Stimulated activated naive B cell treated with anti-CD40 and anti-IgM and Interleukin-4, amounts not matched to agents 10 μg/mL and 1 μg/mL and 100 μg/mL, for 72 hours (primary cell): ENCODE measurements around the gene PAPPA.
A peak's percentile ranks its signal among the peaks of the same experiment; 100 is the strongest.

Experiments
- ATAC-seq, 2 donors: fragments of 150-1000 bp; cut with Tn5 transposase; replicated peaks; 2 replicates each; pipeline ENCODE4 v1.10.0; 2021; ENCODE audit warnings: moderate library complexity in 1 of 2
- DNase-seq: peaks from one replicate; pipeline ENCODE4 v3.0.0; 2021
- H3K27ac Mint-ChIP-seq: one replicate; pipeline ENCODE4 v1.8.0; 2022; ENCODE audit warnings: mild to moderate bottlenecking, mixed read lengths
- H3K27me3 Mint-ChIP-seq, 2 donors: one replicate each; pipeline ENCODE4 v1.8.0; 2022; ENCODE audit warnings: mixed read lengths in 2 of 2
- H3K36me3 Mint-ChIP-seq, 2 donors: one replicate each; pipeline ENCODE4 v1.8.0; 2022; ENCODE audit warnings: mixed read lengths in 2 of 2, mild to moderate bottlenecking in 1 of 2
- H3K4me1 Mint-ChIP-seq, 2 donors: one replicate each; pipeline ENCODE4 v1.8.0; 2022; ENCODE audit warnings: mixed read lengths in 2 of 2, mild to moderate bottlenecking in 1 of 2
- H3K4me3 Mint-ChIP-seq, 2 donors: one replicate each; pipeline ENCODE4 v1.8.0; 2022; ENCODE audit warnings: mild to moderate bottlenecking in 2 of 2, mixed read lengths in 2 of 2, moderate library complexity in 1 of 2
- H3K9me3 Mint-ChIP-seq, 2 donors: one replicate each; pipeline ENCODE4 v1.8.0; 2022; ENCODE audit warnings: mixed read lengths in 2 of 2, mild to moderate bottlenecking in 1 of 2

PAPPA gene

GRCh38 chr9:116368680-116369079 is 215.1 kb downstream of the PAPPA start:
- Mint-ChIP-seq H3K27me3 (no peaks in the 10 kb centered on the region), H3K4me3 (no peak overlapping the region), H3K9me3 (no peaks in the 10 kb centered on the region), H3K4me1 (no peaks in the 10 kb centered on the region), H3K36me3 (no peaks in the 10 kb centered on the region), H3K27ac (no peak overlapping the region)
- ATAC-seq, result no peak
- DNase-seq, result no peak

- peaks cover 0 to 3% of the 10 kb centered on the region in 2 donors for H3K9me3 Mint-ChIP-seq
- no peak overlapping the region for H3K4me3 Mint-ChIP-seq
- no peak overlapping the region for H3K27ac Mint-ChIP-seq
- no peak for DNase-seq
- H3K36me3 Mint-ChIP-seq, result no peaks in the 10 kb centered on the region
- no peak for ATAC-seq
- no peaks in the 10 kb centered on the region for H3K27me3 Mint-ChIP-seq
- no peaks in the 10 kb centered on the region for H3K4me1 Mint-ChIP-seq
Measured at GRCh38 chr9:116369706-116370105, 216.1 kb downstream of the PAPPA start.

- DNase-seq (no peak), ATAC-seq (no peak)
- Mint-ChIP-seq H3K27me3 (no peaks in the 10 kb centered on the region), H3K9me3 (peaks cover 0 to 3% of the 10 kb centered on the region in 2 donors), H3K4me3 (no peak overlapping the region), H3K36me3 (no peaks in the 10 kb centered on the region), H3K4me1 (no peaks in the 10 kb centered on the region), H3K27ac (no peak overlapping the region)
Measured at GRCh38 chr9:116370556-116370955, 217.0 kb downstream of the PAPPA start.

GRCh38 chr9:116372081-116372673 is 218.6 kb downstream of the PAPPA start:
- Mint-ChIP-seq H3K36me3 (no peaks in the 10 kb centered on the region), H3K27ac (no peak overlapping the region), H3K27me3 (no peaks in the 10 kb centered on the region), H3K4me1 (no peaks in the 10 kb centered on the region), H3K4me3 (no peak overlapping the region), H3K9me3 (peaks cover 0 to 3% of the 10 kb centered on the region in 2 donors)
- ATAC-seq (no peak), DNase-seq (no peak)

GRCh38 chr9:116372786-116373185 is 219.2 kb downstream of the PAPPA start:
- DNase-seq (no peak), ATAC-seq (no peak)
- no peaks in the 10 kb centered on the region for H3K4me1 Mint-ChIP-seq
- no peaks in the 10 kb centered on the region for H3K27me3 Mint-ChIP-seq
- no peak overlapping the region for H3K4me3 Mint-ChIP-seq
- no peaks in the 10 kb centered on the region for H3K36me3 Mint-ChIP-seq
- no peak overlapping the region for H3K27ac Mint-ChIP-seq
- peaks cover 0 to 3% of the 10 kb centered on the region in 2 donors for H3K9me3 Mint-ChIP-seq

GRCh38 chr9:116377179-116377798 is 223.7 kb downstream of the PAPPA start:
- Mint-ChIP-seq H3K4me1 (peaks cover 0 to 9% of the 10 kb centered on the region in 2 donors), H3K4me3 (no peak overlapping the region), H3K9me3 (peaks cover 0 to 4% of the 10 kb centered on the region in 2 donors), H3K36me3 (no peaks in the 10 kb centered on the region), H3K27ac (no peak overlapping the region), H3K27me3 (no peaks in the 10 kb centered on the region)
- DNase-seq (no peak), ATAC-seq (no peak)

GRCh38 chr9:116378873-116379272 is 225.3 kb downstream of the PAPPA start:
- H3K4me3 Mint-ChIP-seq, result no peak overlapping the region
- no peak for ATAC-seq
- H3K9me3 Mint-ChIP-seq, result peaks cover 0 to 5% of the 10 kb centered on the region in 2 donors
- no peak overlapping the region for H3K27ac Mint-ChIP-seq
- DNase-seq, result no peak
- peaks cover 3 to 21% of the 10 kb centered on the region in 2 donors for H3K4me1 Mint-ChIP-seq
- H3K27me3 Mint-ChIP-seq, result no peaks in the 10 kb centered on the region
- H3K36me3 Mint-ChIP-seq, result no peaks in the 10 kb centered on the region

GRCh38 chr9:116379821-116380220 is 226.2 kb downstream of the PAPPA start:
- Mint-ChIP-seq H3K36me3 (no peaks in the 10 kb centered on the region), H3K27me3 (no peaks in the 10 kb centered on the region), H3K4me1 (peaks cover 3 to 21% of the 10 kb centered on the region in 2 donors), H3K27ac (no peak overlapping the region), H3K4me3 (no peak overlapping the region), H3K9me3 (peaks cover 0 to 3% of the 10 kb centered on the region in 2 donors)
- ATAC-seq, result no peak
- DNase-seq, result no peak

- ATAC-seq, result peak in 1 of 2 donors; percentile 53
- Mint-ChIP-seq H3K4me3 (no peak overlapping the region), H3K36me3 (no peaks in the 10 kb centered on the region), H3K27ac (no peak overlapping the region), H3K27me3 (no peaks in the 10 kb centered on the region), H3K9me3 (peaks cover 0 to 3% of the 10 kb centered on the region in 2 donors), H3K4me1 (peaks cover 3 to 21% of the 10 kb centered on the region in 2 donors)
- no peak for DNase-seq
Measured at GRCh38 chr9:116380496-116380995, 227.0 kb downstream of the PAPPA start.

GRCh38 chr9:116381350-116381749 is 227.8 kb downstream of the PAPPA start:
- no peaks in the 10 kb centered on the region for H3K27me3 Mint-ChIP-seq
- no peaks in the 10 kb centered on the region for H3K36me3 Mint-ChIP-seq
- no peak for ATAC-seq
- DNase-seq, result no peak
- H3K27ac Mint-ChIP-seq, result no peak overlapping the region
- no peak overlapping the region for H3K4me3 Mint-ChIP-seq
- peaks cover 3 to 21% of the 10 kb centered on the region in 2 donors for H3K4me1 Mint-ChIP-seq
- peaks cover 0 to 3% of the 10 kb centered on the region in 2 donors for H3K9me3 Mint-ChIP-seq

GRCh38 chr9:116382053-116382452 is 228.5 kb downstream of the PAPPA start:
- DNase-seq, result no peak
- no peaks in the 10 kb centered on the region for H3K36me3 Mint-ChIP-seq
- H3K4me1 Mint-ChIP-seq, result peaks cover 3 to 21% of the 10 kb centered on the region in 2 donors
- peaks cover 0 to 3% of the 10 kb centered on the region in 2 donors for H3K9me3 Mint-ChIP-seq
- no peak overlapping the region for H3K4me3 Mint-ChIP-seq
- no peak for ATAC-seq
- H3K27me3 Mint-ChIP-seq, result no peaks in the 10 kb centered on the region
- H3K27ac Mint-ChIP-seq, result no peak overlapping the region

- DNase-seq (no peak), ATAC-seq (peak; percentile 68 to 79)
- Mint-ChIP-seq H3K9me3 (peaks cover 3% of the 10 kb centered on the region in 2 donors), H3K27me3 (no peaks in the 10 kb centered on the region), H3K4me1 (peaks cover 7 to 27% of the 10 kb centered on the region in 2 donors), H3K4me3 (no peak overlapping the region), H3K36me3 (peaks cover 0 to 3% of the 10 kb centered on the region in 2 donors), H3K27ac (no peak overlapping the region)
Measured at GRCh38 chr9:116383133-116383532, 229.5 kb downstream of the PAPPA start.

- peaks cover 3% of the 10 kb centered on the region in 2 donors for H3K9me3 Mint-ChIP-seq
- DNase-seq (no peak), ATAC-seq (no peak)
- H3K4me3 Mint-ChIP-seq, result no peak overlapping the region
- H3K27ac Mint-ChIP-seq, result no peak overlapping the region
- peaks cover 7 to 27% of the 10 kb centered on the region in 2 donors for H3K4me1 Mint-ChIP-seq
- no peaks in the 10 kb centered on the region for H3K27me3 Mint-ChIP-seq
- peaks cover 0 to 3% of the 10 kb centered on the region in 2 donors for H3K36me3 Mint-ChIP-seq
Measured at GRCh38 chr9:116383936-116384335, 230.3 kb downstream of the PAPPA start.

- ATAC-seq, result peak; percentile 52 to 71
- Mint-ChIP-seq H3K4me3 (no peak overlapping the region), H3K9me3 (peaks cover 2 to 3% of the 10 kb centered on the region in 2 donors), H3K36me3 (peaks cover 0 to 3% of the 10 kb centered on the region in 2 donors), H3K4me1 (peaks cover 16 to 21% of the 10 kb centered on the region in 2 donors), H3K27ac (peak overlapping the region; percentile 44), H3K27me3 (no peaks in the 10 kb centered on the region)
- no peak for DNase-seq
Measured at GRCh38 chr9:116387934-116388698, 234.5 kb downstream of the PAPPA start.
